Measurements from ENCODE around the gene TUBA3D.
"Not testable (repeated sequence)": the region's sequence is repeated elsewhere in the genome, so short reads cannot be mapped to it uniquely, and the experiment has no call there.

TUBA3D gene

GRCh38 chr2:131521961-131522781 is 46.3 kb downstream of the TUBA3D start:
- no peak for DNase-seq

DNA sequence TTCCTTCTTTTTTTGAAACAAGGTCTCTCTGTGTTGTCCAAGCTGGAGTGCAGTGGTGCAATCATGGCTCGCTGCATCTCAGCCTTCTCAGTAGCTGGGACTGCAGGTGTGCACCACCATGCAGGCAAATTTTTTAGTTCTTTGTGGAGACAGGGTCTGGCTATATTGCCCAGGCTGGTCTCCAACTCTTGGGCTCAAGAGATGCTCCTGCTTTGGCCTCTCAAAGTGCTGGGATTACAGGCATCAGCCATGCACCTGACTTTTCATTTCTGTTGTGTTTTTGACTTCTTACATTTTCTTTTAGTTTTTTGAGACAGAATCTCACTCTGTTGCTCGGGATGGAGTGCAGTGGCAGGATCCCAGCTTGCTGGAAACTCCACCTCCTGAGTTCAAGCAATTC is 49.3 kb downstream of the TUBA3D start:
- H3K27ac ChIP-seq (ENCODE audit: insufficient read depth, low read length, poor library complexity, severe bottlenecking); DNase-seq; H3K36me3 ChIP-seq (ENCODE audit: control insufficient read depth, insufficient read depth, low read length); H3K27me3 ChIP-seq (replicated peaks; ENCODE audit: control insufficient read depth, insufficient read depth, low read length, poor library complexity, severe bottlenecking); H3K9me3 ChIP-seq (ENCODE audit: control insufficient read depth, low read length); H3K4me1 ChIP-seq (ENCODE audit: control insufficient read depth, insufficient read depth, low read length, poor library complexity, severe bottlenecking); H3K4me3 ChIP-seq (ENCODE audit: insufficient read depth, low read depth, low read length, poor library complexity, severe bottlenecking): not testable (repeated sequence)

More at GRCh38 chr2:131521961-131522781, 46.3 kb downstream of the TUBA3D start:
- Histone ChIP-seq H3K27ac (ENCODE audit: insufficient read depth, low read length, poor library complexity, severe bottlenecking) (no peak overlapping the region), H3K9me3 (ENCODE audit: control insufficient read depth, low read length) (no peaks in the 10 kb centered on the region), H3K4me1 (ENCODE audit: control insufficient read depth, insufficient read depth, low read length, poor library complexity, severe bottlenecking) (no peaks in the 10 kb centered on the region), H3K36me3 (ENCODE audit: control insufficient read depth, insufficient read depth, low read length) (peaks cover 15% of the 10 kb centered on the region), H3K4me3 (ENCODE audit: insufficient read depth, low read depth, low read length, poor library complexity, severe bottlenecking) (no peak overlapping the region), H3K27me3 (replicated peaks; ENCODE audit: control insufficient read depth, insufficient read depth, low read length, poor library complexity, severe bottlenecking) (no peaks in the 10 kb centered on the region)

- H3K4me3 ChIP-seq (ENCODE audit: insufficient read depth, low read depth, low read length, poor library complexity, severe bottlenecking): peak within 1 kb of the TSS; percentile 32
- not testable (repeated sequence) for H3K4me1 ChIP-seq (ENCODE audit: control insufficient read depth, insufficient read depth, low read length, poor library complexity, severe bottlenecking); H3K27me3 ChIP-seq (replicated peaks; ENCODE audit: control insufficient read depth, insufficient read depth, low read length, poor library complexity, severe bottlenecking); H3K9me3 ChIP-seq (ENCODE audit: control insufficient read depth, low read length); H3K36me3 ChIP-seq (ENCODE audit: control insufficient read depth, insufficient read depth, low read length); H3K27ac ChIP-seq (ENCODE audit: insufficient read depth, low read length, poor library complexity, severe bottlenecking)
- peak; percentile 69 to 72 (median 71) for DNase-seq
These were observed 51.4 kb downstream of the TUBA3D start, which contains the start of gene CCDC74A for GRCh38 chr2:131527131-131528001. CCDC74A (plus strand) TSS chr2:131527888; CDS start chr2:131527971, 83 bp downstream.

GRCh38 chr2:131528981-131529863 is 53.3 kb downstream of the TUBA3D start:
- not testable (repeated sequence) for H3K9me3 ChIP-seq (ENCODE audit: control insufficient read depth, low read length); H3K27ac ChIP-seq (ENCODE audit: insufficient read depth, low read length, poor library complexity, severe bottlenecking); DNase-seq; H3K4me1 ChIP-seq (ENCODE audit: control insufficient read depth, insufficient read depth, low read length, poor library complexity, severe bottlenecking); H3K27me3 ChIP-seq (replicated peaks; ENCODE audit: control insufficient read depth, insufficient read depth, low read length, poor library complexity, severe bottlenecking); H3K36me3 ChIP-seq (ENCODE audit: control insufficient read depth, insufficient read depth, low read length); H3K4me3 ChIP-seq (ENCODE audit: insufficient read depth, low read depth, low read length, poor library complexity, severe bottlenecking)

DNA sequence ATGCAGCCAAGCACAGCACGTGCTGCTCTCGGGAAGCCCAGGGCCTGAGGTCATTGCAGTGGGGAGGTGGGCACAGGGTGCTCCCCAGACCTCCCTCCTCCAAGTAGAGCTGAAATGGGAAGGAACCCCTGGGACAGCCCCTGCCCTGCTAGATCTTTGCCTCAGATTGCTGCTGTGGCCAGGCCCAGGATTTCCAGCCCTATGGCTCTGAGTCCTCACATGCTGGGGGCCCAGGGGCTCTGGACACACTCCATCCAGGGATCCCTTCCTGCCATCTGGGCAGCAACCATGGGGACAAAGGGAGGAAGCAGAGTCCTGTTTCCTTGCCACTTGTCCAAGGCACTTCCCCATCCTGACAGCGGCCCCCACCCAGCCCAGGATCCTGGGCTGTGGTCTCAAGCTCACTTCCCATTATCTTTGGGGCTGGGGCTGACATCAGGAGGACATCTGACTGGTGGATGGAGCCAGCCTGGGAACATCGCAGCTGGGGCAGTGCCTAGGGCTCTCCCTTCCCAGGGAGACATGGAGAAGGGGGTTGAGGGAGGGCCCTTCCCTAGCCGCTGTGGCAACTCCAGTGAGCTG is 54.0 kb downstream of the TUBA3D start:
- not testable (repeated sequence) for H3K36me3 ChIP-seq (ENCODE audit: control insufficient read depth, insufficient read depth, low read length); H3K4me1 ChIP-seq (ENCODE audit: control insufficient read depth, insufficient read depth, low read length, poor library complexity, severe bottlenecking); DNase-seq; H3K4me3 ChIP-seq (ENCODE audit: insufficient read depth, low read depth, low read length, poor library complexity, severe bottlenecking); H3K27me3 ChIP-seq (replicated peaks; ENCODE audit: control insufficient read depth, insufficient read depth, low read length, poor library complexity, severe bottlenecking); H3K27ac ChIP-seq (ENCODE audit: insufficient read depth, low read length, poor library complexity, severe bottlenecking); H3K9me3 ChIP-seq (ENCODE audit: control insufficient read depth, low read length)

GRCh38 chr2:131530626-131531344 is 54.9 kb downstream of the TUBA3D start:
- H3K27me3 ChIP-seq (replicated peaks; ENCODE audit: control insufficient read depth, insufficient read depth, low read length, poor library complexity, severe bottlenecking); H3K9me3 ChIP-seq (ENCODE audit: control insufficient read depth, low read length); H3K27ac ChIP-seq (ENCODE audit: insufficient read depth, low read length, poor library complexity, severe bottlenecking); DNase-seq; H3K4me1 ChIP-seq (ENCODE audit: control insufficient read depth, insufficient read depth, low read length, poor library complexity, severe bottlenecking); H3K4me3 ChIP-seq (ENCODE audit: insufficient read depth, low read depth, low read length, poor library complexity, severe bottlenecking); H3K36me3 ChIP-seq (ENCODE audit: control insufficient read depth, insufficient read depth, low read length): not testable (repeated sequence)

- H3K27ac ChIP-seq (ENCODE audit: insufficient read depth, low read length, poor library complexity, severe bottlenecking); DNase-seq; H3K36me3 ChIP-seq (ENCODE audit: control insufficient read depth, insufficient read depth, low read length); H3K4me3 ChIP-seq (ENCODE audit: insufficient read depth, low read depth, low read length, poor library complexity, severe bottlenecking); H3K27me3 ChIP-seq (replicated peaks; ENCODE audit: control insufficient read depth, insufficient read depth, low read length, poor library complexity, severe bottlenecking); H3K4me1 ChIP-seq (ENCODE audit: control insufficient read depth, insufficient read depth, low read length, poor library complexity, severe bottlenecking); H3K9me3 ChIP-seq (ENCODE audit: control insufficient read depth, low read length): not testable (repeated sequence)
These were observed 55.7 kb downstream of the TUBA3D start for GRCh38 chr2:131531547-131532185.
